ENCODE results near the gene ERVFRD-1.

The ERVFRD-1 gene

GRCh38 chr6:11064836-11065235 is 46.7 kb downstream of the ERVFRD-1 start:
- no peak overlapping the region for H3K4me3 ChIP-seq (ENCODE audit: low read depth, low read length)
- no peak for TF ChIP-seq CTCF (IDR thresholded peaks at IDR 0.05; ENCODE audit: low read depth, low read length)

DNA sequence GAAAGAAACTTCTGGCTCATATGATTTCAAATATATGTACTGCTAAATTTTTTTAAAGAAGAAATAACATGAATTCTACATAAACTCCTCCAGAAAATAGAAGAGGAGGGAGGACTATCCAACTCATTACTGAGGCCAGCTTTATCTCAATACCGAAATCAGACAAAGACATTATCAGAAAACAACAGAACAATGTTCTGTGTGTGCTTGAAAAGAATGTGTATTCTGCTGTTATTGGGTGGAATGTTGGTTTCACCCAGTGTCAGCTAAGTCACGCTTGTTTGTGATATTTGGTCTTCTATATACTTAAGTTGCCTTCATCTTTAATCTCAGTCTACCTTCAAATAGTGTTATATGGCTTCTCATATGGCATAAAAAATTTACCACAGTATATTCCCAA is 48.8 kb downstream of the ERVFRD-1 start:
- TF ChIP-seq CTCF (IDR thresholded peaks at IDR 0.05; ENCODE audit: low read depth, low read length): no peak
- H3K4me3 ChIP-seq (ENCODE audit: low read depth, low read length): no peak overlapping the region

DNA sequence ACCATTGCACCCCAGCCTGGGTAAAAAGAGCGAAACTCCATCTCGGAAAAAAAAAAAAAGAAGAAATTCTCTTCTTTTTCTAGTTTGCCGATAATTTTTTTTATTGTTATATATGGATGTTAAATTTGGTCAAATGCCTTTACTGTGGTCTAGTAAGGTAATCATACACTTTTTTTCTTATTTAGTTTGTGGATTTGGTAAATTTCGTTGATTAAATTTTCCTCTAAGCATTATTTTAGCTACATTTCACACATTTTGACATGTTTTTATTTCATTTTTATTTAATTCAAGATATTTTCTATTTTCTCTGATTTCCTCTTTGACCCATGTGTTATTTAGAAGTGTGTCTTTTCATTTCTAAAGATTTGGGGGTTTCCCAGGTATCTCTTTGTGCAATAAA is 49.4 kb downstream of the ERVFRD-1 start:
- H3K4me3 ChIP-seq (ENCODE audit: low read depth, low read length): no peak overlapping the region
- no peak for TF ChIP-seq CTCF (IDR thresholded peaks at IDR 0.05; ENCODE audit: low read depth, low read length)

DNA sequence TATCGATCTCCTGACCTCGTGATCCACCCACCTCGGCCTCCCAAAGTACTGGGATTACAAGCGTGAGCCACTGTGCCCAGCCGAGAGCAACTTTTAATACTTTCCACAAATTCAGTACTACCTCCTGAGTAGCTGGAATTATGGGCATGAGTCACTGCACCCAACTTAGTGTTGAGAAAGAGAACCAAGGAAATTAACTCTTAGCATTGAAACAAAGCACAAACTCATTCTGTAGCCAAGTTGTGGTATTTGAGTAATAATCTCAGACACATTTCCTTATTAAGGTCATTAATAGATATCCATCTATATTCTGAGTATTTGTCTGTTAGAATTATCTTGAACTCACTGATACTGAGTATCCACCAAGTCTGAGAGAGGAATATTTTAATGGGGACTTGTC is 53.1 kb downstream of the ERVFRD-1 start:
- no peak for TF ChIP-seq CTCF (IDR thresholded peaks at IDR 0.05; ENCODE audit: low read depth, low read length)
- no peak overlapping the region for H3K4me3 ChIP-seq (ENCODE audit: low read depth, low read length)

- TF ChIP-seq CTCF (IDR thresholded peaks at IDR 0.05; ENCODE audit: low read depth, low read length): no peak
- H3K4me3 ChIP-seq (ENCODE audit: low read depth, low read length): no peak overlapping the region
Measured at GRCh38 chr6:11056871-11057270, 54.7 kb downstream of the ERVFRD-1 start.

DNA sequence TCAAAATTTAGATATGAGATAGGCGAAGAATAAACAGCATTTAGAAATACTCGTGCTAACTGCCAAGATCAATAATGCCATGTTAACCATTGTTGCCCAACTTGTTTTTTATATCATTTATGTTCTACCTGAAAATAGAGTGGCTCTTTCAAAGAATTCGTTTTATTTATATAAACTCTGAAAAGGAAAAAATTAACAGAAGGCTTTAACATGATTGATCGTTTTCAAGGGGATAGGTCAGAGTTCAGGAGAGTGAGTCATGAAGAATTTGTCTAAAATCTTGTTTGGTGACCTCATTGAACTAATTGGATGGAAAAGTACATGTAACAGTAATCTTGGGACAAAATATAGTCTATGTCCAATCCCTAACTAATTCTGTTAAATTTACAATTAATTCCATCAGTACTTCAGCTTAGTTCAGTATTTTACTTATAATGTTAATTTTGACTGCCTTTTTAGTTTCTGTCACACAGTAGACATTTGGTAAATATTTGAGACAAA is 56.3 kb downstream of the ERVFRD-1 start:
- H3K4me3 ChIP-seq (ENCODE audit: low read depth, low read length): no peak overlapping the region
- TF ChIP-seq CTCF (IDR thresholded peaks at IDR 0.05; ENCODE audit: low read depth, low read length): no peak

GRCh38 chr6:11054722-11055121 is 56.8 kb downstream of the ERVFRD-1 start:
- no peak for TF ChIP-seq CTCF (IDR thresholded peaks at IDR 0.05; ENCODE audit: low read depth, low read length)
- no peak overlapping the region for H3K4me3 ChIP-seq (ENCODE audit: low read depth, low read length)
